H1 (cell line): Measurements from ENCODE around the gene OPCML. TPM values are rescaled to one million over a fixed set of nuclear protein-coding genes. Genes with fewer than 3 reads are reported as not detected.

ENCODE experiments used
- BRCA1 ChIP-seq: IDR thresholded peaks from 2 replicates; pipeline ENCODE4 v1.6.1; 2012; ENCODE audit warnings: low read depth, low read length, improper control_type of control experiment
- GTF2F1 ChIP-seq: IDR thresholded peaks from 2 replicates; pipeline ENCODE4 v1.6.1; 2012; ENCODE audit warnings: low read depth, low read length, improper control_type of control experiment, borderline replicate concordance
- NRF1 ChIP-seq: IDR thresholded peaks from 2 replicates; pipeline ENCODE4 v1.6.1; 2011; ENCODE audit warnings: mild to moderate bottlenecking, low read depth, low read length, improper control_type of control experiment
- SRF ChIP-seq: IDR thresholded peaks from 2 replicates; pipeline ENCODE4 v1.6.1; 2011; ENCODE audit warnings: mild to moderate bottlenecking, low read depth, low read length, moderate library complexity
- USF2 ChIP-seq: IDR thresholded peaks from 2 replicates; pipeline ENCODE4 v1.6.1; 2011; ENCODE audit warnings: low read length, improper control_type of control experiment
- polyA plus RNA-seq, 7 experiments: library from polyadenylated mRNA; depleted of rRNA in 3 of 7; stranded (reverse) in 5 of 7; unstranded in 2 of 7; fragments of >200 nt in 5 of 7; fragments of 200-250 nt in 2 of 7; gene quantifications; 1 replicate in 5 of 7; 2 replicates in 1 of 7; 4 replicates in 1 of 7; pipeline versions ENCODE4 v1.2.1 to v1.2.3, GENCODE V29; 2011 to 2013; ENCODE audit warnings: missing spikeins in 2 of 7, mixed read lengths in 2 of 7
- total RNA-seq: library from RNA; stranded (reverse); fragmentation: NEBNext Ultra II Directional; extraction: Animal tissue kit (Norgen Biotek cat#: 25700); gene quantifications from 2 replicates; pipeline ENCODE4 v1.2.1, GENCODE V29; 2021

The OPCML gene
- total and polyA plus RNA-seq, 2 of the 8 experiments (the other 6 are each of a cell fraction or from before 2014, with no cell fraction given), result 2.3 to 3.1 TPM

GRCh38 chr11:133146697-133147306 lies 385.5 kb downstream of the OPCML start (continued):
- TF ChIP-seq USF2 (no peak), NRF1 (no peak), BRCA1 (no peak), GTF2F1 (no peak), SRF (no peak)
